Measurements from ENCODE around the gene ECI2. TPM values are rescaled to one million over a fixed set of nuclear protein-coding genes. Genes with fewer than 3 reads are reported as not detected.

ECI2 gene
- total and polyA plus RNA-seq, 2 donors (not counting 1 experiment from before 2014, with no cell fraction given): 15.2 to 28.3 TPM

GRCh38 chr6:4138186-4138585 is 2.8 kb upstream of the ECI2 start:
- peak overlapping the region; percentile 19 for H2AFZ ChIP-seq (ENCODE audit: insufficient read depth, low read depth, low read length, poor library complexity, severe bottlenecking)
- peak overlapping the region; percentile 40 for H3K4me3 Mint-ChIP-seq
- H3K9me3 Mint-ChIP-seq (ENCODE audit: insufficient read depth): no peaks in the 10 kb centered on the region
- TF ChIP-seq EZH2 (IDR thresholded peaks at IDR 0.05; ENCODE audit: borderline replicate concordance, insufficient read depth, low read depth, low read length, poor library complexity, severe bottlenecking) (no peak), CTCF (IDR thresholded peaks at IDR 0.05) (no peak)
- H3K4me1 ChIP-seq (ENCODE audit: control insufficient read depth in 2 of 2, insufficient read depth in 2 of 2, low read length in 2 of 2): peaks cover 15 to 21% of the 10 kb centered on the region in 2 donors
- DNase-seq: no peak
- no peaks in the 10 kb centered on the region for H3K27me3 ChIP-seq (replicated peaks in 1 of 4; ENCODE audit: control extremely low read depth in 1 of 4, control insufficient read depth in 3 of 4, insufficient read depth in 4 of 4, low read length in 3 of 4)
- peaks cover 23% of the 10 kb centered on the region for H3K4me1 Mint-ChIP-seq
- ATAC-seq (ENCODE audit: low read depth): no peak
- WGBS (ENCODE audit: insufficient coverage): 17% methylated on average over 2 of the region's 3 CpGs
- no peaks in the 10 kb centered on the region for H3K27me3 Mint-ChIP-seq
- no peak overlapping the region for H3K4me3 ChIP-seq (ENCODE audit: control extremely low read depth in 1 of 5, extremely low read depth in 1 of 5, insufficient read depth in 1 of 5, low read depth in 2 of 5, low read length in 4 of 5)
- no peaks in the 10 kb centered on the region for H4K20me1 ChIP-seq (ENCODE audit: control insufficient read depth, insufficient read depth, low read length, poor library complexity, severe bottlenecking)
- no peak overlapping the region for H3K27ac Mint-ChIP-seq
- H3K36me3 ChIP-seq (replicated peaks in 1 of 2; ENCODE audit: control extremely low read depth in 1 of 2, control insufficient read depth in 1 of 2, extremely low read depth in 1 of 2, insufficient read depth in 2 of 2, low read length in 1 of 2): no peaks in the 10 kb centered on the region
- no peak overlapping the region for H3K9ac ChIP-seq (ENCODE audit: low read length)
- H3K9me3 ChIP-seq (ENCODE audit: control extremely low read depth in 1 of 3, control insufficient read depth in 2 of 3, insufficient read depth in 1 of 3, low read length in 2 of 3): no peaks in the 10 kb centered on the region
- H3K4me2 ChIP-seq (replicated peaks; ENCODE audit: low read depth, low read length, poor library complexity, severe bottlenecking): no peak overlapping the region
- H3K27ac ChIP-seq (ENCODE audit: low read length in 2 of 2): no peak overlapping the region
- intact Hi-C loops (cut with micrococcal nuclease): loop anchor here (5.0 to 10.0 kb wide), 8 partner anchors 391 to 1891 kb away; partner anchors contain the start of genes CDYL, FARS2, GMDS and LYRM4
- ChIA-PET CTCF (interaction anchor here (0.6 to 12.2 kb wide), 3 partner anchors 11 to 20 kb away, joined by 3 to 130 read pairs (median 4); no protein-coding TSS in a partner anchor), POLR2A (no interaction called here)
- H3K79me2 ChIP-seq (ENCODE audit: control insufficient read depth, insufficient read depth, low read length): peaks cover 9% of the 10 kb centered on the region

GRCh38 chr6:4136354-4136831 is 1.0 kb upstream of the ECI2 start:
- H3K27me3 Mint-ChIP-seq: no peaks in the 10 kb centered on the region
- peaks cover 23% of the 10 kb centered on the region for H3K4me1 Mint-ChIP-seq
- H3K4me3 Mint-ChIP-seq: peak overlapping the region; percentile 90
- Histone ChIP-seq H3K27ac (ENCODE audit: low read length in 2 of 2) (peak overlapping the region in 1 of 2 donors; percentile 57), H3K4me2 (replicated peaks; ENCODE audit: low read depth, low read length, poor library complexity, severe bottlenecking) (peak overlapping the region; percentile 86), H3K36me3 (replicated peaks in 1 of 2; ENCODE audit: control extremely low read depth in 1 of 2, control insufficient read depth in 1 of 2, extremely low read depth in 1 of 2, insufficient read depth in 2 of 2, low read length in 1 of 2) (peaks cover 0 to 6% of the 10 kb centered on the region in 2 experiments), H3K9me3 (ENCODE audit: control extremely low read depth in 1 of 3, control insufficient read depth in 2 of 3, insufficient read depth in 1 of 3, low read length in 2 of 3) (peaks cover 0 to 9% (median 0%) of the 10 kb centered on the region in 3 donors), H3K27me3 (replicated peaks in 1 of 4; ENCODE audit: control extremely low read depth in 1 of 4, control insufficient read depth in 3 of 4, insufficient read depth in 4 of 4, low read length in 3 of 4) (no peaks in the 10 kb centered on the region), H2AFZ (ENCODE audit: insufficient read depth, low read depth, low read length, poor library complexity, severe bottlenecking) (peak overlapping the region; percentile 82), H3K4me3 (ENCODE audit: control extremely low read depth in 1 of 5, extremely low read depth in 1 of 5, insufficient read depth in 1 of 5, low read depth in 2 of 5, low read length in 4 of 5) (peak overlapping the region; percentile 70 to 85 (median 72)), H3K9ac (ENCODE audit: low read length) (peak overlapping the region; percentile 83), H4K20me1 (ENCODE audit: control insufficient read depth, insufficient read depth, low read length, poor library complexity, severe bottlenecking) (no peaks in the 10 kb centered on the region), H3K4me1 (ENCODE audit: control insufficient read depth in 2 of 2, insufficient read depth in 2 of 2, low read length in 2 of 2) (peaks cover 15 to 21% of the 10 kb centered on the region in 2 donors), H3K79me2 (ENCODE audit: control insufficient read depth, insufficient read depth, low read length) (peaks cover 9% of the 10 kb centered on the region)
- no peaks in the 10 kb centered on the region for H3K9me3 Mint-ChIP-seq (ENCODE audit: insufficient read depth)
- ChIA-PET POLR2A (interaction anchor here (1.3 to 2.1 kb wide), 3 partner anchors 17 to 118 kb away, joined by 4 to 15 read pairs (median 13); a partner anchor contains a TSS), CTCF (interaction anchor here (0.7 to 12.2 kb wide), 6 partner anchors 18 to 1840 kb away, joined by 3 to 130 read pairs (median 4); partner anchors contain the start of gene FAM50B)
- no peak for ATAC-seq (ENCODE audit: low read depth)
- peak overlapping the region; percentile 85 for H3K27ac Mint-ChIP-seq
- WGBS (ENCODE audit: insufficient coverage): no CpG with 5 or more reads among the region's 1 CpG
- no peak for TF ChIP-seq EZH2 (IDR thresholded peaks at IDR 0.05; ENCODE audit: borderline replicate concordance, insufficient read depth, low read depth, low read length, poor library complexity, severe bottlenecking)
- TF ChIP-seq CTCF (IDR thresholded peaks at IDR 0.05): no peak
- intact Hi-C loops (cut with micrococcal nuclease): loop anchor here (1.0 to 10.0 kb wide), 11 partner anchors 17 to 1889 kb away; partner anchors contain the start of genes CDYL, FARS2, GMDS and LYRM4
- no peak for DNase-seq

Data from B cell (primary cell).